Epithelial cell of proximal tubule (primary cell): ENCODE data around the gene CACNA1E. TPM values are rescaled to one million over a fixed set of nuclear protein-coding genes. Genes with fewer than 3 reads are reported as not detected.

Source experiments
- DNase-seq: peaks from one replicate; pipeline ENCODE4 v3.0.0-alpha.2; 2011; ENCODE audit warnings: low read depth
- H3K4me3 ChIP-seq: 2 replicates; pipeline ENCODE4 v1.5.1; 2011; ENCODE audit warnings: low read depth, mild to moderate bottlenecking, low read length
- CTCF ChIP-seq: conservative IDR thresholded peaks from 2 replicates; pipeline ENCODE4 v1.5.1; 2012; ENCODE audit warnings: low read depth, mild to moderate bottlenecking, low read length
- total RNA-seq: library from RNA; depleted of rRNA; stranded (reverse); fragments of >200 nt; gene quantifications from 2 replicates; pipeline ENCODE4 v1.2.3, GENCODE V29; 2015

CACNA1E gene
- total RNA-seq, 1 donor from 2014 or later: 0.06 TPM

- no peak overlapping the region for H3K4me3 ChIP-seq
- DNase-seq: no peak
- TF ChIP-seq CTCF: no peak
Observed at GRCh38 chr1:181632960-181633359, 149.6 kb downstream of the CACNA1E start.

DNA sequence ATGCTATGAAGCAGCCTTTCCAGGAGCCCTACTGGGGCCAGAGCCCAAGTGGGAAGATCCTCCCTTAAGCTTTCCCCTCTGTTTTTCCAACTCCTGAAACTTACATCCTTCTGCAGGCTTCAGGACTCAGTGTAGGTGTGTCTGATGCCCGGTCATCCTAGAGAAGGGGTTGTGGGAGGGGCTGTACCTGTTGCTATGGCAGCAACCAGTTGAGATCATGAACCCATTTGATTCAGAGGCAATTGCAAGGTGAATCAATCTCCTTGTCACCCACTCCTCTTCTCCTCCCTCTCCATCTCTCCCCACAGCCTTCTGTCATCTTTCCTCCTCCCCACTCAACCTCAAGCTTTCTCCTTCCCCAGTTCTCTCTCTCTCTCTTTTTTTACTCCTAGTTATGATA lies 151.8 kb downstream of the CACNA1E start:
- no peak for TF ChIP-seq CTCF
- no peak overlapping the region for H3K4me3 ChIP-seq
- DNase-seq: no peak

DNA sequence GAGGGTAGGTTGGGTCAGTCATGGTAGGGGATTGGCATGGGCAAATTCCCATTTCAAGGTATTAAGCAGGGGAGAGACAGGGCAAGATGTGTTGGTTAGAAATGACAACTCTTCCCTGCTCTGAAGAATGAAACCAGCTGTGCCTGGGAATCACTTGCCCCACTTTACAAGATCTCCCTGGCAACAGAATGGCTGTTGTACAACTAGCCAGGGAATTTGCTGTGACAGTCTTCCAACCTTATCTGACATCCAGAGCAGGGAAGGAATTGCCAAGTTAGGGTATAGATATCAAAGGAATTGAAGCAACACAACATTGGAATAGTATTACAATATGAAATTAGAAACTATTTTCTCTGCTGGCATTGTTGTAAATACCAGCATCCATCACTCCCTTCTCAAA lies 154.7 kb downstream of the CACNA1E start:
- TF ChIP-seq CTCF: no peak
- no peak for DNase-seq
- no peak overlapping the region for H3K4me3 ChIP-seq

DNA sequence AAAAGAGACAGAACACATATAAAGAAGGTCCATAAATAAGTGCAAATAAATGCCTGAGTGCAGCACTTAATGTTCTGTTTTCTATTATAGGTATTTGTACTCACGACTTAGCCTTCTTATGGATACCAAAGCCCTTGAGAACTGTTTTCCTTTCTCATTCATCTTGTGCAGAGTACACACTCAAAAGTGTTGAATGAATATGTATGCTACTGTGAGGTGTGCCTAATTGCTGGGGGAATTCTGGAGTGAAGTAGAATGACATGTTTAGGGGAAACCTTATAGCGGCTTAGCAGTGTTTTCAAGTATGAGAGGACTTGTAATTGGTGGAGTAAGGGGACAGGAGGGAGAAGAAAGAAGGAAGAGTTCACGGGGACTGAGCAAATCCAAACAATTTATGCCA lies 157.6 kb downstream of the CACNA1E start:
- TF ChIP-seq CTCF: no peak
- DNase-seq: no peak
- H3K4me3 ChIP-seq: no peak overlapping the region

DNA sequence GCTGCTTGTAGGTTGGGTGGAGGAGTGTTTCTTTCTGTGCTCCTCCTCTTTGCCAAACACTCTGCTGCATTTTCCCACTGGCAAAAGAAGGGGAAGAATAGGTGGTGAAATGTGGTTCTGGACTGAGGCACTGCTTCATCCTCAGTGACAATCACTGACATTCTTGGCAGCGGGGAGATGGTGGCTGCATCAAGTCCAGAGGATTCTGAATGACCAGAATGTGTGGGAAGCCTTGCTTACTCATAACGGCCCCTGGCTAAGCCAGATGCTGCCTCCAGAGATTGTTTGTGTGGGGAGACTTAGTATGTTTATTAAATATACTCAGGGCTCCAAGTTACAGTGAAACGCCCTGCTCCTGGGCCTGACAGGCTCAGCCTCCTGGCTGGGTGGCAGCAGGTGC lies 160.3 kb downstream of the CACNA1E start:
- no peak for TF ChIP-seq CTCF
- no peak for DNase-seq
- H3K4me3 ChIP-seq: no peak overlapping the region

DNA sequence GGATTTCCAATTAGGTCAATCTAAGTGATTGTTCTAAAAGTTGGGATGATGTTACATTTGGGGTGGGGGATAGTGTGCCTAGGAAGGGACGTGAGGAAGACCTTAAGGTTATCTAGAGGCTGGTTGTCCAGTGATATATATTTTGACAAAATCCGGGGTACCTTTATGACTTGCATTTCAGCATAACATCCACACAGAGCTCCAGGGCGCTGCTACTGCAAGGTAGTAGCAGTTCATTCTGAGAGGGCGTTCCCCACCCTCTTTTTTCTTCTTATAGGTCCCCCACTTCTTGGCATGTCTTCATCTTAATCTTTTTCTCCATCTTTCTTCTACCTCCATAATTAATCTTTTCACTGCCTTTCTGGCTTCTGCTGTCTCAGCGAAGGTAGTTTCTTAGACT lies 161.9 kb downstream of the CACNA1E start:
- DNase-seq: no peak
- no peak overlapping the region for H3K4me3 ChIP-seq
- no peak for TF ChIP-seq CTCF

DNA sequence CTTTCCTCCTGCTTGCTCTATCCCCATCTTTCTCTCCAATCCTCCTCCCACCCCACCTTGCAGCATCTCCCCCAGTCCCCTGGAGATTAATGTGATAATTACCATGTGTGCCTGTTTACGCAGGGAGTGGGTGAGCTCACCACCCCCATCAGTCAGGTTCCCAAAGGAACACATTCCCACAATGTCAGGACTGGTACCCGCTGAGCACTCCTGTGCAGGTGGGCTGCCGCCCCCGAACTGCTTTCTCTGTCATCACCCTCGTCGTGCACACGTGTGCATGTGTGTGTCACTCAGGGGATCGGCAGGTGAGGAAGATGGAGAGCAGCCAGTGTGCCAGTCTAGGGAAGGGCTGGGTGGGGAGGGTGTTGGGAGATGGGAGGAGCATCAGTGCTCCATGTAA lies 163.4 kb downstream of the CACNA1E start:
- DNase-seq: no peak
- no peak overlapping the region for H3K4me3 ChIP-seq
- no peak for TF ChIP-seq CTCF
